ENCODE measurements around the gene CHST3. TPM values are rescaled to one million over a fixed set of nuclear protein-coding genes. Genes with fewer than 3 reads are reported as not detected.

CHST3 gene
- total and polyA plus RNA-seq, 4 donors = 2.2 to 13.7 (median 8.0) TPM

- Histone ChIP-seq H3K27me3 (ENCODE audit: control insufficient read depth in 3 of 3, insufficient read depth in 3 of 3, low read length in 2 of 3) (no peaks in the 10 kb centered on the region), H3K9ac (ENCODE audit: insufficient read depth in 1 of 2, low read length in 2 of 2) (no peak overlapping the region), H3K9me3 (ENCODE audit: control insufficient read depth in 4 of 4, insufficient read depth in 3 of 4, low read length in 3 of 4) (no peaks in the 10 kb centered on the region), H3K36me3 (ENCODE audit: control insufficient read depth in 4 of 4, insufficient read depth in 4 of 4, low read length in 4 of 4) (no peaks in the 10 kb centered on the region), H3K27ac (ENCODE audit: low read depth in 1 of 2, low read length in 1 of 2) (no peak overlapping the region), H3K4me1 (ENCODE audit: control insufficient read depth in 5 of 5, insufficient read depth in 5 of 5, low read length in 5 of 5) (peaks cover 0 to 18% (median 6%) of the 10 kb centered on the region in 5 donors), H3K4me3 (no peak overlapping the region)
- DNase-seq = no peak
- 89 to 96% methylated on average over 13 of the region's 13 CpGs for WGBS, 2 donors
- ATAC-seq (ENCODE audit: insufficient read depth, low FRiP score) = no peak
- no peak for TF ChIP-seq CTCF (IDR thresholded peaks at IDR 0.05; ENCODE audit: control extremely low read depth, extremely low read depth)
Observed at GRCh38 chr10:72035252-72035887, 71.2 kb downstream of the CHST3 start.

GRCh38 chr10:72037266-72037665 lies 73.1 kb downstream of the CHST3 start:
- Histone ChIP-seq H3K4me3 (no peak overlapping the region), H3K9me3 (ENCODE audit: control insufficient read depth in 4 of 4, insufficient read depth in 3 of 4, low read length in 3 of 4) (no peaks in the 10 kb centered on the region), H3K27ac (ENCODE audit: low read depth in 1 of 2, low read length in 1 of 2) (no peak overlapping the region), H3K4me1 (ENCODE audit: control insufficient read depth in 5 of 5, insufficient read depth in 5 of 5, low read length in 5 of 5) (peaks cover 0 to 8% (median 2%) of the 10 kb centered on the region in 5 donors), H3K36me3 (ENCODE audit: control insufficient read depth in 4 of 4, insufficient read depth in 4 of 4, low read length in 4 of 4) (no peaks in the 10 kb centered on the region), H3K27me3 (ENCODE audit: control insufficient read depth in 3 of 3, insufficient read depth in 3 of 3, low read length in 2 of 3) (no peaks in the 10 kb centered on the region), H3K9ac (ENCODE audit: insufficient read depth in 1 of 2, low read length in 2 of 2) (no peak overlapping the region)
- TF ChIP-seq CTCF (IDR thresholded peaks at IDR 0.05; ENCODE audit: control extremely low read depth, extremely low read depth) = no peak
- no peak for ATAC-seq (ENCODE audit: insufficient read depth, low FRiP score)
- 92 to 96% methylated on average over 8 of the region's 8 CpGs for WGBS, 2 donors
- no peak for DNase-seq

- 74 to 83% methylated on average over 3 of the region's 3 CpGs for WGBS, 2 donors
Observed at GRCh38 chr10:72037811-72038210, 73.6 kb downstream of the CHST3 start.

More at GRCh38 chr10:72037811-72038210, 73.6 kb downstream of the CHST3 start:
- H3K27ac ChIP-seq (ENCODE audit: low read depth in 1 of 2, low read length in 1 of 2) = no peak overlapping the region
- no peak overlapping the region for H3K4me3 ChIP-seq
- no peaks in the 10 kb centered on the region for H3K27me3 ChIP-seq (ENCODE audit: control insufficient read depth in 3 of 3, insufficient read depth in 3 of 3, low read length in 2 of 3)
- H3K9me3 ChIP-seq (ENCODE audit: control insufficient read depth in 4 of 4, insufficient read depth in 3 of 4, low read length in 3 of 4) = no peaks in the 10 kb centered on the region
- TF ChIP-seq CTCF (IDR thresholded peaks at IDR 0.05; ENCODE audit: control extremely low read depth, extremely low read depth) = no peak
- no peak for DNase-seq
- no peaks in the 10 kb centered on the region for H3K36me3 ChIP-seq (ENCODE audit: control insufficient read depth in 4 of 4, insufficient read depth in 4 of 4, low read length in 4 of 4)
- peaks cover 0 to 8% (median 2%) of the 10 kb centered on the region in 5 donors for H3K4me1 ChIP-seq (ENCODE audit: control insufficient read depth in 5 of 5, insufficient read depth in 5 of 5, low read length in 5 of 5)
- H3K9ac ChIP-seq (ENCODE audit: insufficient read depth in 1 of 2, low read length in 2 of 2) = no peak overlapping the region
- no peak for ATAC-seq (ENCODE audit: insufficient read depth, low FRiP score)

Data from lung (tissue), 12 donors.